Natural killer cell (primary cell): ENCODE data around the gene SORL1. TPM values are rescaled to one million over a fixed set of nuclear protein-coding genes. Genes with fewer than 3 reads are reported as not detected.

ENCODE experiments used
- ATAC-seq, 3 donors: fragments of 150-1000 bp in 2 of 3; fragments of 200-7000 bp in 1 of 3; cut with Tn5 transposase; 1 replicate in 1 of 3; 2 replicates in 2 of 3; pipeline ENCODE4 v1.10.0; 2021; ENCODE audit warnings: mild to moderate bottlenecking in 2 of 3, moderate library complexity in 2 of 3
- DNase-seq, 2 donors: peaks; one replicate each; pipeline versions ENCODE4 v3.0.0 to v3.0.0-alpha.2; 2013 to 2021; ENCODE audit warnings: mixed read lengths in 1 of 2
- H3K27ac ChIP-seq: one replicate; pipeline ENCODE4 v1.5.1; 2013; ENCODE audit warnings: mild to moderate bottlenecking, low read length
- H3K27me3 ChIP-seq: one replicate; pipeline ENCODE4 v1.6.1; 2013; ENCODE audit warnings: low read length; ENCODE audit not compliant: control insufficient read depth, insufficient read depth
- H3K36me3 ChIP-seq: one replicate; pipeline ENCODE4 v1.6.1; 2013; ENCODE audit warnings: low read length; ENCODE audit not compliant: control insufficient read depth, insufficient read depth
- H3K4me1 ChIP-seq: one replicate; pipeline ENCODE4 v1.6.1; 2013; ENCODE audit warnings: low read length; ENCODE audit not compliant: control insufficient read depth, insufficient read depth
- H3K4me3 ChIP-seq: one replicate; pipeline ENCODE4 v1.5.1; 2013; ENCODE audit warnings: low read length
- H3K9me3 ChIP-seq: one replicate; pipeline ENCODE4 v1.6.1; 2013; ENCODE audit warnings: low read length; ENCODE audit not compliant: control insufficient read depth, insufficient read depth
- H3K27ac Mint-ChIP-seq, 2 donors: one replicate each; pipeline ENCODE4 v1.8.0; 2022; ENCODE audit warnings: mild to moderate bottlenecking in 2 of 2, mixed read lengths in 2 of 2, moderate library complexity in 1 of 2
- H3K27me3 Mint-ChIP-seq, 2 donors: one replicate each; pipeline ENCODE4 v1.8.0; 2022; ENCODE audit warnings: low read depth in 2 of 2, mixed read lengths in 2 of 2
- H3K36me3 Mint-ChIP-seq: one replicate; pipeline ENCODE4 v1.8.0; 2022; ENCODE audit warnings: mixed read lengths
- H3K4me1 Mint-ChIP-seq, 2 donors: one replicate each; pipeline ENCODE4 v1.8.0; 2022; ENCODE audit warnings: mixed read lengths in 2 of 2
- H3K4me3 Mint-ChIP-seq: one replicate; pipeline ENCODE4 v1.8.0; 2022; ENCODE audit warnings: mild to moderate bottlenecking, moderate library complexity, mixed read lengths
- H3K9me3 Mint-ChIP-seq, 2 donors: one replicate each; pipeline ENCODE4 v1.8.0; 2022; ENCODE audit warnings: mixed read lengths in 2 of 2
- WGBS: methylation state at CpG from one replicate; pipeline ENCODE4 v1.1.7; 2013; ENCODE audit warnings: missing lambda C conversion rate; ENCODE audit not compliant: insufficient coverage; 5-methylcytosine and 5-hydroxymethylcytosine counted together
- intact Hi-C: fragments of 100-400 bp; cut with micrococcal nuclease; formaldehyde crosslinking; loops from one replicate; pipeline ENCODE4 v1.14.2; 2022
- total RNA-seq, 4 donors: library from RNA; stranded (reverse); fragments of 120-200 nt in 1 of 4; gene quantifications; one replicate each; pipeline versions ENCODE4 v1.2.3 to v1.2.4, GENCODE V29; 2013 to 2022
- TF ChIP-seq, protein P1 (sequence below): fragments of 200-600 bp; IDR thresholded peaks from one replicate; pipeline ENCODE4 v1.8.0; 2022; ENCODE audit warnings: antibody characterized with exemption

SORL1 gene
- total RNA-seq, 3 donors from 2014 or later (not counting 1 experiment from before 2014, with no cell fraction given): 386 to 519 (median 456) TPM

DNA sequence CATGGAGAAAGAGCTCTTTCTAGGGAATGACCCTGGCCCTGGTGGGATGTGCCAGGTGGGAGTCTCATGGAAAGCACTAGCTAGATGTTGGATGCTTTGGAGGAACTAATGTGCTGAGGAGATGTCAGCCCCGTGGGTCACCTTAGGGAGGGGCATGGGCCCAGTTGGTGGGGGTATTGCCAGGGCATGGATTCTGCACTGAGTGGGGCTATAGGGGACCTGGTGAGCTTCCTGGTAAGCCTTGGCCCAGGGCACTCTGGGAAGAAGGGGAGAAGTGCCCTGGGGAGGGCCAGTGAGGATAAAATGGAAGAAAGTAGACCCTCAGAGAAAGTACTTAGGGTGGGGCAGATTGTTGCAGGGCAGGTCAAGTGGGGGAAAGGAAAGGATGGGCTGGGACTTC lies 65.9 kb downstream of the SORL1 start:
- ATAC-seq: no peak
- no peak overlapping the region for H3K27ac ChIP-seq
- DNase-seq: no peak
- H3K4me1 Mint-ChIP-seq: peaks cover 66 to 80% of the 10 kb centered on the region in 2 donors
- no peak overlapping the region for H3K4me3 Mint-ChIP-seq
- H3K4me1 ChIP-seq: peaks cover 46% of the 10 kb centered on the region
- no peaks in the 10 kb centered on the region for H3K9me3 Mint-ChIP-seq
- no peak overlapping the region for H3K4me3 ChIP-seq
- H3K27me3 ChIP-seq: no peaks in the 10 kb centered on the region
- H3K36me3 Mint-ChIP-seq: peaks cover 28% of the 10 kb centered on the region
- 93% methylated on average over 1 of the region's 1 CpG for WGBS
- H3K27me3 Mint-ChIP-seq: no peaks in the 10 kb centered on the region
- intact Hi-C loops: no loop called here
- H3K9me3 ChIP-seq: no peaks in the 10 kb centered on the region
- TF ChIP-seq, protein P1, sequence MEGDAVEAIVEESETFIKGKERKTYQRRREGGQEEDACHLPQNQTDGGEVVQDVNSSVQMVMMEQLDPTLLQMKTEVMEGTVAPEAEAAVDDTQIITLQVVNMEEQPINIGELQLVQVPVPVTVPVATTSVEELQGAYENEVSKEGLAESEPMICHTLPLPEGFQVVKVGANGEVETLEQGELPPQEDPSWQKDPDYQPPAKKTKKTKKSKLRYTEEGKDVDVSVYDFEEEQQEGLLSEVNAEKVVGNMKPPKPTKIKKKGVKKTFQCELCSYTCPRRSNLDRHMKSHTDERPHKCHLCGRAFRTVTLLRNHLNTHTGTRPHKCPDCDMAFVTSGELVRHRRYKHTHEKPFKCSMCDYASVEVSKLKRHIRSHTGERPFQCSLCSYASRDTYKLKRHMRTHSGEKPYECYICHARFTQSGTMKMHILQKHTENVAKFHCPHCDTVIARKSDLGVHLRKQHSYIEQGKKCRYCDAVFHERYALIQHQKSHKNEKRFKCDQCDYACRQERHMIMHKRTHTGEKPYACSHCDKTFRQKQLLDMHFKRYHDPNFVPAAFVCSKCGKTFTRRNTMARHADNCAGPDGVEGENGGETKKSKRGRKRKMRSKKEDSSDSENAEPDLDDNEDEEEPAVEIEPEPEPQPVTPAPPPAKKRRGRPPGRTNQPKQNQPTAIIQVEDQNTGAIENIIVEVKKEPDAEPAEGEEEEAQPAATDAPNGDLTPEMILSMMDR: no peak
- H3K36me3 ChIP-seq: peaks cover 71% of the 10 kb centered on the region
- H3K27ac Mint-ChIP-seq: peak overlapping the region; percentile 95

DNA sequence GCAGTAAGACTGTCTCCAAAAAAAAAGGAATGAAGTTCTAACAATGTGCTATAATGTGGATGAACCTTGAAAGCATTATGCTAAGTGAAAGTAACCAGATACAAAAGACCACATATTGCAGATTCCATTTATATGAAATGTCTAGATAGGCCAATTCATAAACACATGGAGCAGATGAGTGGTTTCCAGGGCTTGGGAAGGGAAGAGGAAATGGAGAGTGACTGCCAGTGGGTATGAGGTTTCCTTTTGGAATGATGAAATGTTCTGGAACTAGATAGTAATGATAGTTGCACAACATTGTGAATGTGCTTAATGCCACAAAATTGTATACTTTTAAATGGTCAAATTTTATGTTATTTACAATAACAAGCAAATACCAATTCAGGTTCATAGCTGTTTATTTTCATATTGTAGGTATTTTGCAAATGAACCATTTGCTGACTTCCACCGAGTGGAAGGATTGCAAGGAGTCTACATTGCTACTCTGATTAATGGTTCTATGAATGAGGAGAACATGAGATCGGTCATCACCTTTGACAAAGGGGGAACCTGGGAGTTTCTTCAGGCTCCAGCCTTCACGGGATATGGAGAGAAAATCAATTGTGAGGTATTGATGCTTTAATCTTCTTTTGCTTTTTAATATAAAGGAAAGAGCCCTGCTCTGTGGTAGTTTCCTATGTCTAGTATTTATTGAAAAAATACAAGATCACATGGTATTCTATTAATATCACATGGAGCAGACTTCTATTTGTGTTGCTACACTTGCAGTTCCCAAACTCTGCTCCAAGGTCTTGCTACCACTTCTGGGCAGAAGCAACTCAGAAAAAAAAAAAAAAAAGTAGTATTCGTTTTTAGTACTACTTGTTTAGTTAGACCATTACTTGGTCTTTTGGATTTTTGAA lies 68.4 kb downstream of the SORL1 start:
- H3K27ac Mint-ChIP-seq: peak overlapping the region; percentile 77 to 95
- H3K36me3 ChIP-seq: peaks cover 74% of the 10 kb centered on the region
- peaks cover 21% of the 10 kb centered on the region for H3K4me1 ChIP-seq
- H3K27me3 Mint-ChIP-seq: no peaks in the 10 kb centered on the region
- H3K27me3 ChIP-seq: no peaks in the 10 kb centered on the region
- DNase-seq: no peak
- no peak overlapping the region for H3K4me3 ChIP-seq
- no peak overlapping the region for H3K27ac ChIP-seq
- intact Hi-C loops: no loop called here
- no peak for ATAC-seq
- H3K9me3 Mint-ChIP-seq: no peaks in the 10 kb centered on the region
- TF ChIP-seq, protein P1: no peak
- peaks cover 41 to 63% of the 10 kb centered on the region in 2 donors for H3K4me1 Mint-ChIP-seq
- H3K4me3 Mint-ChIP-seq: no peak overlapping the region
- WGBS: 97% methylated on average over 3 of the region's 4 CpGs
- peaks cover 28% of the 10 kb centered on the region for H3K36me3 Mint-ChIP-seq
- H3K9me3 ChIP-seq: peaks cover under 1% of the 10 kb centered on the region

- no peak for ATAC-seq
- H3K4me1 Mint-ChIP-seq: peaks cover 34 to 56% of the 10 kb centered on the region in 2 donors
- H3K27ac ChIP-seq: no peak overlapping the region
- peaks cover 13% of the 10 kb centered on the region for H3K4me1 ChIP-seq
- TF ChIP-seq, protein P1: no peak
- peaks cover 4% of the 10 kb centered on the region for H3K9me3 ChIP-seq
- H3K4me3 ChIP-seq: no peak overlapping the region
- no peaks in the 10 kb centered on the region for H3K27me3 Mint-ChIP-seq
- intact Hi-C loops: no loop called here
- no peak for DNase-seq
- no peaks in the 10 kb centered on the region for H3K27me3 ChIP-seq
- WGBS: 86% methylated on average over 4 of the region's 4 CpGs
- H3K9me3 Mint-ChIP-seq: no peaks in the 10 kb centered on the region
- H3K4me3 Mint-ChIP-seq: no peak overlapping the region
- H3K27ac Mint-ChIP-seq: peak overlapping the region; percentile 77 to 95
- peaks cover 72% of the 10 kb centered on the region for H3K36me3 ChIP-seq
- H3K36me3 Mint-ChIP-seq: peaks cover 36% of the 10 kb centered on the region
Observed at GRCh38 chr11:121521145-121522042, 69.3 kb downstream of the SORL1 start.
